ENCODE data around the gene THAP7. TPM values are rescaled to one million over a fixed set of nuclear protein-coding genes. Genes with fewer than 3 reads are reported as not detected.

THAP7 gene
- total and polyA plus RNA-seq, 9 of the 15 experiments (the other 6 are each of a cell fraction or from before 2014, with no cell fraction given): 7.9 to 263 (median 84.1) TPM

DNA sequence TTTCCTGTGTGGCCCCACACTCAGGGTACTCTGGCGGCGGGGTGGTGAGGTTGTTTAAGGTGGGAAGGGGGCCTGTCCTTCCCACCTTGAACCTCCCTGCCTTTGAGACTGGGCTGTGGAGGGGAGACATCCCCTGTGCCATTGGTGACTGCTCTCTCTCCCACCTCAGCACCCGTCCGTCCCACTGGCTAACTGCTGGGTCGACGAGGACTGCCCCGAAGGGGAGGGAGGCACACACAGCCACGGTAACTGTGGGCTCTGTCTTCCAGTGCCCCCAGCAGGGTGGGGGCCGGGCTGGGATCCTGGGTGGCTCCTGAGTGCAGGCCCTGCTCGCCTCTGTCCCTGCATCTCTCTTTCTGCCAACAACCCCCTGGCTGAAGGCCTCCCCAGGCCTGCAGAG, 20.6 kb upstream of the THAP7 start:
- intact Hi-C loops (cut with micrococcal nuclease) (loop anchor here (5.0 kb wide), 2 partner anchors 45 to 60 kb away; no protein-coding TSS in a partner anchor), in situ Hi-C loops (cut with MboI) (no loop called here)
- BruUV-seq (replicated peaks): no TSS peak

More for the DNA sequence above, 20.6 kb upstream of the THAP7 start:
- WGBS (ENCODE audit: insufficient coverage, low coverage, missing lambda C conversion rate): 39% methylated on average over 10 of the region's 10 CpGs
- POLR2A ChIA-PET: interaction anchor here (1.3 to 13.9 kb wide), 5 partner anchors 7 to 49 kb away, joined by 4 to 333 read pairs (median 10); partner anchors contain the start of genes LRRC74B, SLC7A4 and THAP7
- Histone ChIP-seq H4K20me1 (replicated peaks; ENCODE audit: control insufficient read depth, insufficient read depth, low read length) (peaks cover 18% of the 10 kb centered on the region), H3K9me1 (ENCODE audit: control insufficient read depth, insufficient read depth, low read length) (no peaks in the 10 kb centered on the region), H3K79me2 (ENCODE audit: control insufficient read depth, insufficient read depth, low read length) (no peaks in the 10 kb centered on the region), H3K36me3 (ENCODE audit: control insufficient read depth, insufficient read depth, low read length) (no peaks in the 10 kb centered on the region), H3K9me3 (replicated peaks; ENCODE audit: control insufficient read depth, insufficient read depth, low read depth, low read length) (no peaks in the 10 kb centered on the region), H3K27me3 (ENCODE audit: control insufficient read depth in 2 of 2, insufficient read depth in 2 of 2, low read length in 2 of 2) (peaks cover 9 to 32% of the 10 kb centered on the region in 2 experiments; a peak in 4 of 5 replicates), H3K27ac (ENCODE audit: extremely low read depth, low read depth, low read length) (no peak overlapping the region), H3K9ac (ENCODE audit: insufficient read depth in 1 of 2, low read depth in 2 of 2, low read length in 2 of 2) (peak overlapping the region in 1 of 2 experiments; percentile 73; a peak in 2 of 4 replicates), H2AFZ (ENCODE audit: low read depth, low read length) (no peak overlapping the region), H3K4me1 (replicated peaks in 1 of 2; ENCODE audit: control insufficient read depth in 2 of 2, insufficient read depth in 2 of 2, low read length in 2 of 2) (peaks cover 4 to 32% of the 10 kb centered on the region in 2 experiments; a peak in 3 of 5 replicates), H3K4me3 (no peak overlapping the region), H3K4me2 (ENCODE audit: insufficient read depth, low read length) (no peak overlapping the region)
- ATAC-seq (no peak), FAIRE-seq (no peak), DNase-seq (ENCODE audit: extremely low read depth in 1 of 4, low spot score in 3 of 4) (no peak)
- TF ChIP-seq, protein P1, sequence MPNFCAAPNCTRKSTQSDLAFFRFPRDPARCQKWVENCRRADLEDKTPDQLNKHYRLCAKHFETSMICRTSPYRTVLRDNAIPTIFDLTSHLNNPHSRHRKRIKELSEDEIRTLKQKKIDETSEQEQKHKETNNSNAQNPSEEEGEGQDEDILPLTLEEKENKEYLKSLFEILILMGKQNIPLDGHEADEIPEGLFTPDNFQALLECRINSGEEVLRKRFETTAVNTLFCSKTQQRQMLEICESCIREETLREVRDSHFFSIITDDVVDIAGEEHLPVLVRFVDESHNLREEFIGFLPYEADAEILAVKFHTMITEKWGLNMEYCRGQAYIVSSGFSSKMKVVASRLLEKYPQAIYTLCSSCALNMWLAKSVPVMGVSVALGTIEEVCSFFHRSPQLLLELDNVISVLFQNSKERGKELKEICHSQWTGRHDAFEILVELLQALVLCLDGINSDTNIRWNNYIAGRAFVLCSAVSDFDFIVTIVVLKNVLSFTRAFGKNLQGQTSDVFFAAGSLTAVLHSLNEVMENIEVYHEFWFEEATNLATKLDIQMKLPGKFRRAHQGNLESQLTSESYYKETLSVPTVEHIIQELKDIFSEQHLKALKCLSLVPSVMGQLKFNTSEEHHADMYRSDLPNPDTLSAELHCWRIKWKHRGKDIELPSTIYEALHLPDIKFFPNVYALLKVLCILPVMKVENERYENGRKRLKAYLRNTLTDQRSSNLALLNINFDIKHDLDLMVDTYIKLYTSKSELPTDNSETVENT (CRISPR knock-in tag; IDR thresholded peaks at IDR 0.05): peak; percentile 54; the same call in 1 of the 2 replicates
- TF ChIP-seq ETS2 (tag; IDR thresholded peaks at IDR 0.05; ENCODE audit: borderline replicate concordance, poor library complexity, severe bottlenecking): no peak
- TF ChIP-seq TAF15 (IDR thresholded peaks at IDR 0.05; ENCODE audit: low read depth, low read length): 0 out of 2 replicates have a peak, but pooled peaks have one; percentile 52
- TF ChIP-seq MECOM (CRISPR knock-in tag; IDR thresholded peaks at IDR 0.05): no peak
- TF ChIP-seq GABPB2 (CRISPR knock-in tag; conservative IDR thresholded peaks at IDR 0.05): 0 out of 2 replicates have a peak, but pooled peaks have one; percentile 30
- TF ChIP-seq CREB1 (IDR thresholded peaks at IDR 0.05): 0 out of 2 replicates have a peak, but pooled peaks have one; percentile 13
- TF ChIP-seq CREB1 (CRISPR knock-in tag; IDR thresholded peaks at IDR 0.05): no peak
- TF ChIP-seq POLR2G (IDR thresholded peaks at IDR 0.05; ENCODE audit: low read depth, low read length): 0 out of 2 replicates have a peak, but pooled peaks have one; percentile 12
- CTCF ChIA-PET (ENCODE audit: low intra/inter-chr PET ratio): interaction anchor here (0.7 kb wide), 1 partner anchor 67 kb away, joined by 3 read pairs; no protein-coding TSS in a partner anchor
